K562 (cell line): ENCODE data around the gene SMAGP.

Experiments
- ARID4B ChIP-seq: sonication (generic); formaldehyde crosslinking; IDR thresholded peaks from 2 replicates; pipeline ENCODE4 v1.8.0; 2022; ENCODE audit warnings: mild to moderate bottlenecking, missing genetic modification reagents
- CREBBP ChIP-seq: IDR thresholded peaks from one replicate; pipeline ENCODE4 v1.6.1; 2012; ENCODE audit warnings: low read depth, mild to moderate bottlenecking, control low read depth, inconsistent platforms, low read length
- EP300 ChIP-seq: IDR thresholded peaks from 2 replicates; pipeline ENCODE4 v1.6.1; 2012; ENCODE audit warnings: low read length, improper control_type of control experiment
- MTA1 ChIP-seq: fragments of 450-650 bp; IDR thresholded peaks from 2 replicates; pipeline ENCODE4 v1.6.1; 2017; ENCODE audit warnings: borderline replicate concordance
- POLR2A ChIP-seq: fragments of 450-650 bp; conservative IDR thresholded peaks from 2 replicates; pipeline ENCODE4 v1.6.1; 2016
- SP2 ChIP-seq: IDR thresholded peaks from 2 replicates; pipeline ENCODE4 v1.6.1; 2011; ENCODE audit warnings: mild to moderate bottlenecking, low read depth, low read length, moderate library complexity; ENCODE audit not compliant: poor library complexity, severe bottlenecking; ENCODE audit errors: extremely low read depth
- STAG1 ChIP-seq: sonication (generic); formaldehyde crosslinking; IDR thresholded peaks from 2 replicates; pipeline ENCODE4 v1.5.0; 2020; ENCODE audit warnings: missing genetic modification reagents, borderline replicate concordance
- STAT6 ChIP-seq: sonication (generic); formaldehyde crosslinking; IDR thresholded peaks from 2 replicates; pipeline ENCODE4 v1.8.1; 2023; ENCODE audit warnings: mild to moderate bottlenecking, missing genetic modification reagents
- TAF7 ChIP-seq: fragments of 450-650 bp; IDR thresholded peaks from 2 replicates; pipeline ENCODE4 v1.6.1; 2016; ENCODE audit warnings: missing genetic modification characterization, missing compliant biosample characterization
- ZNF263 ChIP-seq: sonication (generic); formaldehyde crosslinking; IDR thresholded peaks from 2 replicates; pipeline ENCODE4 v1.8.0; 2022; ENCODE audit warnings: mild to moderate bottlenecking, missing genetic modification reagents, borderline replicate concordance
- ZNF274 ChIP-seq: IDR thresholded peaks from 2 replicates; pipeline ENCODE4 v1.6.1; 2011; ENCODE audit warnings: low read depth, mild to moderate bottlenecking, low read length, moderate library complexity, borderline replicate concordance
- ZNF655 ChIP-seq: fragments of 250-450 bp; sonication (Bioruptor Pico); IDR thresholded peaks from 2 replicates; pipeline ENCODE4 v1.5.0; 2021
- TF ChIP-seq, protein P1 (sequence below): fragments of 450-650 bp; IDR thresholded peaks from 2 replicates; pipeline ENCODE4 v1.7.0; 2016; ENCODE audit warnings: borderline replicate concordance

DNA sequence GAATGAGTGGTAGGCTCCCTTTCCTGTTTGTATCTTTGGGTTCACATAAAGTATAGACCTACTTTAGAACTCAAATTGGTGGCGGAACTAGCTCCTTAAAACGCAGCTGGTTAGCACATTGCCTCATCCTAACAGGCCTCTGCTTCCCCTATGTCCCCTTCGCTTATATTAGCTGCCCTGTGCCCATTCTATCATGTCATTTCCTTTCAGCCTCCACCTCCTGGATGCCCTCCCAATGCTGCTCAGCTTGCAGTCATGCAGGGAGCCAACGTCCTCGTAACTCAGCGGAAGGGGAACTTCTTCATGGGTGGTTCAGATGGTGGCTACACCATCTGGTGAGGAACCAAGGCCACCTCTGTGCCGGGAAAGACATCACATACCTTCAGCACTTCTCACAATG lies 28.1 kb downstream of the SMAGP start:
- no peak for TF ChIP-seq CREBBP
- TF ChIP-seq ARID4B (CRISPR knock-in tag) = no peak
- TF ChIP-seq ZNF655 (CRISPR knock-in tag) = no peak
- no peak for TF ChIP-seq TAF7 (tag)
- TF ChIP-seq MTA1 = no peak
- TF ChIP-seq, protein P1, sequence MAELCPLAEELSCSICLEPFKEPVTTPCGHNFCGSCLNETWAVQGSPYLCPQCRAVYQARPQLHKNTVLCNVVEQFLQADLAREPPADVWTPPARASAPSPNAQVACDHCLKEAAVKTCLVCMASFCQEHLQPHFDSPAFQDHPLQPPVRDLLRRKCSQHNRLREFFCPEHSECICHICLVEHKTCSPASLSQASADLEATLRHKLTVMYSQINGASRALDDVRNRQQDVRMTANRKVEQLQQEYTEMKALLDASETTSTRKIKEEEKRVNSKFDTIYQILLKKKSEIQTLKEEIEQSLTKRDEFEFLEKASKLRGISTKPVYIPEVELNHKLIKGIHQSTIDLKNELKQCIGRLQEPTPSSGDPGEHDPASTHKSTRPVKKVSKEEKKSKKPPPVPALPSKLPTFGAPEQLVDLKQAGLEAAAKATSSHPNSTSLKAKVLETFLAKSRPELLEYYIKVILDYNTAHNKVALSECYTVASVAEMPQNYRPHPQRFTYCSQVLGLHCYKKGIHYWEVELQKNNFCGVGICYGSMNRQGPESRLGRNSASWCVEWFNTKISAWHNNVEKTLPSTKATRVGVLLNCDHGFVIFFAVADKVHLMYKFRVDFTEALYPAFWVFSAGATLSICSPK = no peak
- TF ChIP-seq SP2 = no peak
- TF ChIP-seq STAT6 (CRISPR knock-in tag) = no peak
- no peak for TF ChIP-seq ZNF263 (CRISPR knock-in tag)
- TF ChIP-seq STAG1 = no peak
- no peak for TF ChIP-seq EP300
- TF ChIP-seq ZNF274 = no peak
- peak; percentile 16; the same call in 1 of the 2 replicates for TF ChIP-seq POLR2A
